ENCODE results near the gene RPS25.
"Not testable (repeated sequence)": the region's sequence is repeated elsewhere in the genome, so short reads cannot be mapped to it uniquely, and the experiment has no call there.

The RPS25 gene

DNA sequence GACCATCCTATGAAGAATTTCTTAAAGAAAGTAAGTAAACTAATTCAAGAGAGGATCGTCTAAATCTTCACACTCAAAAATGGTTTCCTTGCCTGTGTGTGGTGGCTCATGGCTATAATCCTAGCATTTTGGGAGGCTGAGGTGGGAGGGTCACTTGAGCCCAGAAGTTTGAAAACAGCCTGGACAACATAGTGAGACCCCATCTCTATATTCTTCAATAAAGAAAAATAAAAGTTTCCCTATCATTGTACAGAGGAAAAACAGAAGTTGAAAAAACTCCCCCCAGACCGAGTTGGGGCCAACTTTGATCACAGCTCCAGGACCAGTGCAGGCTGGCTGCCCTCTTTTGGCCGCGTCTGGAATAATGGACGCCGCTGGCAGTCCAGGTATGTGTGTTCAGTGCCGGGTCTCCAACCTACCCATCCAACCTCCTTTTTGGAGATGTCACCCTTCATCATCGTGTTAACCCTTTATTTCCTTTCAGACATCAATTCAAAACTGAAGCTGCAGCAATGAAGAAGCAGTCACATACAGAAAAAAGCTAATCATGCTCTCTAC is 3.0 kb downstream of the RPS25 start:
- DNase-seq (ENCODE audit: low read depth), result no peak

- DNase-seq (ENCODE audit: low read depth), result no peak
These were observed 3.8 kb downstream of the RPS25 start for GRCh38 chr11:119014209-119014924.

- no peak for DNase-seq (ENCODE audit: low read depth)
These were observed 5.4 kb downstream of the RPS25 start for GRCh38 chr11:119012629-119013170.

GRCh38 chr11:119011476-119012053 is 6.6 kb downstream of the RPS25 start:
- DNase-seq (ENCODE audit: low read depth), result no peak

DNA sequence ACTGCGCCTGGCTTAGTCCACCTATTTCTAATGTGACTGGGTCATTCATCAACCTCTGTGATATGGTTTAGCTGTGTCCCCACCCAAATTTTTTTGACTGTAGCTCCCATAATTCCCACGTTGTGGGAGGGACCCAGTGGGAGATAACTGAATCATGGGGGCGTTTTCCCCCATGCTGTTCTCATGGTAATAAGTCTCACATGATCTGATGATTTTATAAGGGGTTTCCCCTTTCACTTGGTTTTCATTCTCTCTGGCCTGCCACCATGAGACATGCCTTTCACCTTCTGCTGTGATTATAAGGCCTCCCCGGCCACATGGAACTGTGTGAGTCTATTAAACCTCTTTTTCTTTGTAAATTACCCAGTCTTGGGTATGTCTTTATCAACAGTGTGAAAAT is 11.5 kb downstream of the RPS25 start:
- DNase-seq (ENCODE audit: low read depth), result no peak

DNA sequence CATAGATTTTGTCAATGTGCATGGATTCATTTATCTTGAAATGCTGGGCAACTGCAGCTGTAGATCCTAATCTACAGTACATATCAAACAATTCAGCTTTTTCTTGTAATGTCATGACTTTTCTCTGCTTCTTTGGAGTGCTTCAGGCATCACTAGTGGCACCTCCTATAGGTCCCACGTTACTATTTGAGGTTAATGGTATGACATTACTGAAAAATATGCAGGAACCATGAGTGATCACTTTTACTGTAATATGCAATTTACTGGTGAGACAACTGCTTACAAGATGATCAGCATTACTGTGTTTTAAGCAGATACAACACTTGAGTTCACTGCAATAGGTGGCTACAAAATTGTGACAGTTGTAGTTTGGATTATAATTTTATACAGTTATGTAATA is 17.2 kb downstream of the RPS25 start:
- DNase-seq (ENCODE audit: low read depth), result no peak

DNA sequence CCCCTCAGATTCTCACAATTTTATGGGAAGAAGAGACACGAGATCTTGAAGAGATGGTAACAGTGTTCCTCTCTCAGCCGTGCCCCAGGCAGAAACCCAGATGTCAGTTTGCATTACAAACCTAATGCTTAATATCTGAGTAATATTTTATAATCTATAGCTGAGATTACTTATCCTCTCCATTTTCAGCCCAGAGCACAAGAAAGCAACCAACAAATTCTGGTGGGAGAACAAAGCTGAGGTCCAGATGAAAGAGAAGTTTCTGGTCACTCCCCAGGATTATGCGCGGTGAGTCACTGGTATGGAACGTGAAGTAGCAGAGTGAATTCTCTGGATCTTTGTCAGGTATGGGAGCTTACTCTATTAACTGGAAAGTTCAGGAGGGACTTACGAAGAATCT is 19.3 kb downstream of the RPS25 start:
- DNase-seq (ENCODE audit: low read depth), result no peak

GRCh38 chr11:118998388-118998717 is 19.8 kb downstream of the RPS25 start:
- DNase-seq (ENCODE audit: low read depth), result no peak

DNA sequence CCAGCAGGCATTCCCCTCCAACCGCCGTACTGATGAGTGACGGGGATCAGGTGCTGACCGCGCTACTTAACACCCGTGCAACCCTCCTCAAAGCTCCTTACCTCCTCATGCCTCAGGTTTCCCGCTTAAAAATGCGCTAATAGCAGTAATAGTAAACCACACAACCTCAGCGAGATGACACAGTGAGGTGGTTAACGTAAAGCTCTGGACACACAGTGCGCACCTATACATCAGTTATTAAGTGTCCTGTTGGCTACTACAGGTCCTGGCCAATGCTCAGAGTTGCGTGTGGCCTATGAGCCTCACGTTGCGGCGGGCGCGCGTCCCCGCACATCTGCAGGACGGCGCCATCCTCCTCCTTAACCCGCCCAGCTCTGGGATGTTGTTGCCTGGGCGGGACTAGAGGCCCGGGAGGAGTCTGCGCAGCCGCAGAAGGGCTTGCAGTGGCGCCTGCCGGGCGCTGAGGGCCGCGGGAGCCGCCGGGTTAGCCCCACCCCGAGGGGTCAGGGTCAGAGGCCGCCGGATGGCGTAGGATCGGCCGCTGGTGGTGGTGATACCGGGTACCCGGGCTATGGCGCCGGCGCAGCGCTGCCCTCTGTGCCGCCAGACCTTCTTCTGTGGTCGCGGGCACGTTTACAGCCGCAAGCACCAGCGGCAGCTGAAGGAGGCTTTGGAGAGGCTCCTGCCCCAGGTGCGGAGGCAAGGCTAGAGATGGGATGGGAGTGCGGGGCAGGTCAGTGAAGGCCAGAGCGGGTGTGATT is 20.3 kb downstream of the RPS25 start, which contains the start of gene CENATAC:
TSS of gene CENATAC (plus strand) at position 512 of the 761 bp plus-strand sequence. CDS start at position 572, 60 bp downstream.
- peak; percentile 93 for DNase-seq (ENCODE audit: low read depth)

DNA sequence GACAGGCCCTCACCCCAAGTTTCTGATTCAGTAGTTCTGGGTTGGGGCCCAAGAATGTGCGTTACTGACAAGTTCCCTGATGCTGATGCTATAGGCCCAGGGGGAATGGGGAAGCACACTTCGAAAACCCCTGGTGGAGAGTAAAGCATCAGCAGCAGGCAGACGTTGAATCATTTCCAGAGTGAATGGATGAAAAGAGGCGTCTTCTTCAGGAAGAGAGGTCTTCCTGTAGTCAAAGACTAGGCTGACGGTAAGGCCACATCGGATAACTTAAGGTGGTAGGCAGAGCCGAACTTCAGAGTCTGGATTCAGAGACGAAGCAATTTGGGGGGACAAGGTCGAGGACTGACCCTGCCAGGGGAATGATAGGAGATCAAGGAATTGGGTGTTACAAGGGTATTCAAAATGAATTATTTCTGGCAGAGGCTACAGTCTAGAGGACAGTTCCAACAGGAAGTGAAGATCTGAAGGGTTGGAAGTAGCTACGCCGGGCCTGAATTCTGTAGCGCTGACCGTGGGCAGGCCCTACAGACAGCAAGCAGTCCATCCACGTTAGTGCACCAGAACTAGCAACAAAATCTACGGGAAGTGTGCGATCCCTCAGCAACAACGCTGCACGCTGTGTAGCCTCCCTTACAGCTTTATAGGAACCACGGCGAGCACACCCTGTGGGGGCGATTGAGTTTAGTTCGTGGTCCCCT is 21.1 kb downstream of the RPS25 start:
- no peak for DNase-seq (ENCODE audit: low read depth)

DNA sequence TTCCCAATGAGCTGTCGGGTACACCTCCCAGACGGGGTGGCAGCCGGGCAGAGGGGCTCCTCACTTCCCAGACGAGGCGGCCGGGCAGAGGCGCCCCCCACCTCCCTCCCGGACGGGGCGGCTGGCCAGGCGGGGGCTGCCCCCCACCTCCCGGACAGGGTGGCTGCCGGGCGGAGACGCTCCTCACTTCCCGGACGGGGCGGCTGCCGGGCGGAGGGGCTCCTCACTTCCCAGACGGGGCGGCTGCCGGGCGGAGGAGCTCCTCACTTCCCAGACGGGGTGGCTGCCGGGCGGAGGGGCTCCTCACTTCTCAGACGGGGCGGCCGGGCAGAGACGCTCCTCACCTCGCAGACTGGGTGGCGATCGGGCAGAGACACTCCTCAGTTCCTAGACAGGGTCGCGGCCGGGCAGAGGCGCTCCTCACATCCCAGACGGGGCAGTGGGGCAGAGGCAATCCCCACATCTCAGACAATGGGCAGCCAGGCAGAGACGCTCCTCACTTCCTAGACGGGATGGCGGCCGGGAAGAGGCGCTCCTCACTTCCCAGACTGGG is 26.6 kb downstream of the RPS25 start:
- DNase-seq (ENCODE audit: low read depth), result not testable (repeated sequence)

GRCh38 chr11:118988280-118988679 is 29.9 kb downstream of the RPS25 start:
- no peak for DNase-seq (ENCODE audit: low read depth)

DNA sequence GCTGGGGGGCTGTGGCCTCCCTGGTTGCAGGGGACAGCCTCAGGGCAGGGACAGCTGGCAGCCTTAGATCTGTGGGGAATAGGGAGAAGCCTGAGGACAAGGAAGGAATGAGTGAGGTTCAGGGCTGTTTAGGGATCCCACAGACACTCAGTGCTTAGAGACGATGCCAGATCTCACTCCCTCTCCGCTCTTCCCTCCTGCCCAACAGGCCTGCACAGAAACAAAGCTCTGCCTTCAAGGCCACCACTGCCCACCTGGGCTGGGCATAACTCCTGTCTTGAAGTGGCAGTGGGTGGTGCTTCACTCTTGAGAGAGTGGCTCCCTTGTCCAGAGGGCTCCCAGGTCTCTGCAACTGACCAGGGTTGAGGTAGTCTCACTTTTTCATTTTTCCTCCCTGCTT is 33.3 kb downstream of the RPS25 start:
- DNase-seq (ENCODE audit: low read depth), result no peak

- not testable (repeated sequence) for DNase-seq (ENCODE audit: low read depth)
These were observed 33.8 kb downstream of the RPS25 start for GRCh38 chr11:118984337-118984736.

DNA sequence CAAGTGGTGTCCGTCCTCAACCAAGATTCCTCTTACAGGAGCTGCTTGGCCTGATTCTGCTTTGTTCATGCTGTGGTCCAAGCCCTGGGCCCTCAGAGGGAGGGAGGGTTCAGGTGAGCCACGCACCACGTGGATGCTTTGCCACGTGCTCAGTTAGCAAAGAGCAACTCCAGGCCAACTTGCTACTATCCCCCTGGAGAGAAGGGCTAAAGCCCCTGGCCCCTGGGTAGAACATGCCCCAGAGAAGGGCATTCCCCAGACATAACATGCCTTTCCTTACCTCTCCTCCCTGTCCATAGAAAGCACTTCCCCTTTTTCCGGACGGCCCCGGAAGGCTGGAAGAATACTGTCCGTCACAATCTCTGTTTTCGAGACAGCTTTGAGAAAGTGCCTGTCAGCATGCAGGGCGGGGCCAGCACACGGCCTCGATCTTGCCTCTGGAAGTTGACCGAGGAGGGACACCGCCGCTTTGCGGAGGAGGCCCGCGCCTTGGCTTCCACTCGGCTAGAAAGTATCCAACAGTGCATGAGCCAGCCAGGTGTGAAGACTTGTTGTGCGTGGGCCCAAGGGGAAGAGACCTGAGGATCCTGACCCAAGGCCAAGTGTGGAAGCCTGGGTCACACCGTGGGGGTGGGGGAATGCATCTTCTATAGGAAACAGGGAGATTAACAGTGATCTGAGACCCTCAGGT is 37.8 kb downstream of the RPS25 start:
- DNase-seq (ENCODE audit: low read depth), result no peak

DNA sequence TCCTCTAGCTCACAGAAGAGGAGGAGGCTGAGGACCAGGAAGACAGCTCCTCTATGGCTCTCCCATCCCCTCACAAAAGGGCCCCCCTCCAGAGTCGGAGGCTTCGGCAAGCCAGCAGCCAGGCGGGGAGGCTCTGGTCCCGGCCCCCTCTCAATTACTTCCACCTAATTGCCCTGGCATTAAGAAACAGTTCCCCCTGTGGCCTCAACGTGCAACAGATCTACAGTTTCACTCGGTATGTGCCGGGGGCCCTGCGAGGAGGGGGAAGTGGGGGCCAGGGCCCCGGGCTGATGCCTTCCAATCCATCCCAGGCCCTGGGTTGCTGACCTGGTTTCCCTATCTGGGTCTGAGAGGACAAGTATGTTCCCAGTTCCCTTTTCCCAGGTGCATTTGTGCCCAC is 38.7 kb downstream of the RPS25 start:
- no peak for DNase-seq (ENCODE audit: low read depth)

DNA sequence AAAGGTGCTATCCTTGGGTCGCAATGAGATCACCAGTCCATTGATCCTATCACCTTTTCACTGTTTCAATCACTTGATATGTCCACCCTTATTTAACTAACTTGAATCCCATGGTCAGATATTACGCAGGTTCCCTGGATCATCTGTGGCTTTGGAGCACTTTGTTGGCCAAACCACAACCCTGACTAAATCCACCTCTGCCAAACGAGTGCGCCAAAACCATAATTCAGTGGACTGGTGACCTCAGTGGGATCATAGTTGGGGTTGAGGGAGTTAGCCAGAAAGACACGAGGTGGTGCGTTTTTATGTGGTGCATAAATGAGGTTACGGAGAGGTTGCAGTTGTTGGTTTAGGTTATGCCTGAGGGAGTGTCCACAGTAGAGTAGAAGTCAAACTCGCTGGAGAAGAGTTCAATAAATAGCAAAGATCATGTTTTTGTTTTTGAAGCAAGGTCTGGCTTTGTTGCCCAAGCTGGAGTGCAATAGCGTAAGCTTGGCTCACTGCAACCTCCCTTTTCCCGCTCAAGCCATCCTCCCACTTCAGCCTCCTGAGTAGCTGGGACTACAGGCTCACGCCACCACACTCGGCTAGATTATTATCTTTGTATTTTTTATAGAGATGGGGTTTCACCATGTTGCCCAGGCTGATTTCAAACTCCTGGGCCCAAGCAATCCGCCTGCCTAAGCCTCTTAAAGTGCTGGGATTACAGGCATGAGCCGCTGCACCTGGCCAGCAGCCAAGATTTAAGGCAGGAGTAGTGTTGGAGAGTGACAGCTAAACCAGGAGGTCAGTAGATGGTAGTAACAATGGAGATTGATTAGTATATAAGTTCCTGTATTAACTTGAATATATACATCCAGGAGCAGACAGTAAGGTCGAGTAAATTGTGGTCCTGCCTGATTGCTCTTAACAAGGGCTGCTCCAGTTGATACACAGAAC is 42.1 kb downstream of the RPS25 start:
- DNase-seq (ENCODE audit: low read depth), result no peak

DNA sequence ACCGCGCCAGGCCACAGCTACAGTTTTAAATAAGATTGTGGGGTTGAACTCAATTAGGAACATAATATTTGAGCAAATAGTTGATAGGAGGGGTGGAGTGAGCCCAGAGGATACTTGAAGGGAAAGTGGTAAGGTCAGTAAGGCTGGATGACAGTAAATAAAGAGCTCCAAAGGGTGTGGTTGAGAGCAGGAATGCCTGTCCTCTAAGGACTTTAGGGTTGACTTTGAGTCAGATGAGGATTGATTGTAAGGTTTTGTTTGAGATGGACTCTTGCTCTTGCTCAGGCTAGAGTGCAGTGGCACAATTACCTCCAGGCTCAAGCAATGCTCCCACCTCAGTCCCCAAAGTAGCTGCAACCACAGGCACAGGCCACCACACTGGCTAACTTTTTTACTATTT is 44.2 kb downstream of the RPS25 start:
- no peak for DNase-seq (ENCODE audit: low read depth)

GRCh38 chr11:118971646-118972045 is 46.5 kb downstream of the RPS25 start, which contains the start of gene FOXR1:
Gene FOXR1, plus strand, starts transcription at chr11:118971761. Its CDS starts 171 bp downstream, at chr11:118971932.
- no peak for DNase-seq (ENCODE audit: low read depth)

GRCh38 chr11:118969508-118969907 is 48.6 kb downstream of the RPS25 start:
- not testable (repeated sequence) for DNase-seq (ENCODE audit: low read depth)

Measured in stimulated activated CD8-positive, alpha-beta memory T cell treated with anti-CD3 and anti-CD28 coated beads, Interleukin-4, amount 100 ng/mL, for 24 hours (primary cell).